Choroid plexus epithelial cell (primary cell): Measurements from ENCODE around the gene RYR3.

Source experiments
- DNase-seq: peaks from one replicate; pipeline ENCODE4 v3.0.0-alpha.2; 2010; ENCODE audit warnings: low read depth
- H3K4me3 ChIP-seq: 2 replicates; pipeline ENCODE4 v1.5.1; 2011; ENCODE audit warnings: low read depth, mild to moderate bottlenecking, control low read depth, low read length, moderate library complexity
- CTCF ChIP-seq: conservative IDR thresholded peaks from 2 replicates; pipeline ENCODE4 v1.5.1; 2011; ENCODE audit warnings: low read depth, mild to moderate bottlenecking, control low read depth, inconsistent platforms, low read length, moderate library complexity

RYR3 gene

DNA sequence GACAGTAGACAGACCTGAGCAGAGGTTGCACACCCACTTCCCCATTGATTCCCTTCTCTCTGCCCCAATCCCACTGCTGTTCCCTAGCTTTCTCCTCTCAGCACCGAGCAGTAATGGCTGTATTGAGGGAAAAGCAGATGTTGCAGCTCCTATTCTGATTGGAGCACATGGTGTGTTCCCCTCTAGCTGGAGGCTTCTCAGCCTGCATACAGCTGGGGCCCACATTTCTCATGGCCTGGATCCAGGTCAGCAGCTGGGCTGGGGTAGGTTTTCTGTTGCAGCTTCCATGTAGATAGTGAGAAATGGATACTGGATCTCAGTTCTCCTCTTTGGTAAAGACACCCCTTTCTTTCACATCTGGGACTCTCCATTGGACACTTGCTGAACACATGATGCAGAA, 50.1 kb downstream of the RYR3 start:
- DNase-seq, result no peak
- no peak overlapping the region for H3K4me3 ChIP-seq
- TF ChIP-seq CTCF, result no peak

- H3K4me3 ChIP-seq, result no peak overlapping the region
- no peak for DNase-seq
- no peak for TF ChIP-seq CTCF
Observed at GRCh38 chr15:33369941-33370622, 59.3 kb downstream of the RYR3 start.

GRCh38 chr15:33370623-33371020, 59.9 kb downstream of the RYR3 start:
- no peak for TF ChIP-seq CTCF
- no peak for DNase-seq
- no peak overlapping the region for H3K4me3 ChIP-seq

- no peak for TF ChIP-seq CTCF
- DNase-seq, result no peak
- H3K4me3 ChIP-seq, result no peak overlapping the region
Observed at GRCh38 chr15:33371159-33371558, 60.4 kb downstream of the RYR3 start.

GRCh38 chr15:33374226-33374914, 63.6 kb downstream of the RYR3 start:
- no peak overlapping the region for H3K4me3 ChIP-seq
- no peak for DNase-seq
- TF ChIP-seq CTCF, result no peak

- DNase-seq, result no peak
- no peak overlapping the region for H3K4me3 ChIP-seq
- no peak for TF ChIP-seq CTCF
Observed at GRCh38 chr15:33375236-33375635, 64.5 kb downstream of the RYR3 start.

DNA sequence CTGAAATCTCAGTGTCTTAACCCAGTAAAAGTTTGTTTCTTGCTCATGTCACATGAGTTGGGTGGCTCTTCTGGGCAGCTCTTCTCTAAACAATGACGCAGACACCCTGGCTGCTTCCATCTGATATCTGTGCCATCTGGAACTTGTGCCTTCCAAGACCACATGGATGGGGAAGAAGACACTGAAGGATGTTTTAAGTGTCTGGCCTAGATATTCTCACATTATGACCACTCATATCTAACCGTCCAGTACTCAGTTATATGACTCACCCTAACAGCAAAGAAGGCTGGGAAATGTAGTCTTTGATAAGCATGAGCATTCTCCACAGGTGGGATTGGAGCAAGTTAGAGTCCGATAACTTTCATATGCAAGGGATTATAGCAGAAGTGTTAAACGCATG, 66.4 kb downstream of the RYR3 start:
- no peak overlapping the region for H3K4me3 ChIP-seq
- DNase-seq, result no peak
- no peak for TF ChIP-seq CTCF
